Caco-2 (cell line): ENCODE results near the gene LDLRAD4. TPM values are rescaled to one million over a fixed set of nuclear protein-coding genes. Genes with fewer than 3 reads are reported as not detected.

Source experiments
- BruUV-seq: library from RNA; stranded (reverse); fragments of 400-500 nt; replicated peaks from 2 replicates; lab custom pipeline; 2021; lab: Mats Ljungman, UMichigan
- CTCF ChIA-PET: fragments of 300-600 bp; sonication (Branson Sonifier 250); formaldehyde crosslinking; loops from one replicate; lab custom pipeline; 2022; ENCODE audit warnings: antibody characterized with exemption; lab: Charles Lee
- POLR2A ChIA-PET: fragments of 300-600 bp; sonication (Branson Sonifier 250); formaldehyde crosslinking; loops from one replicate; lab custom pipeline; 2022; ENCODE audit warnings: antibody characterized with exemption; lab: Charles Lee
- DNase-seq, 2 experiments: peaks; one replicate each; pipeline versions ENCODE4 v3.0.0 to v3.0.0-alpha.2; 2020 to 2022
- H3K27me3 ChIP-seq: replicated peaks from 2 replicates; pipeline ENCODE4 v1.6.0; 2011; ENCODE audit warnings: low read length; ENCODE audit not compliant: control insufficient read depth, insufficient read depth
- H3K36me3 ChIP-seq: 2 replicates; pipeline ENCODE4 v1.5.1; 2011; ENCODE audit warnings: low read length; ENCODE audit not compliant: control insufficient read depth, insufficient read depth
- H3K4me1 ChIP-seq: fragments of 250-450 bp; sonication (Bioruptor Pico); 2 replicates; pipeline ENCODE4 v1.5.1; 2020; ENCODE audit warnings: mild to moderate bottlenecking
- H3K4me3 ChIP-seq: 2 replicates; pipeline ENCODE4 v1.5.1; 2011; ENCODE audit warnings: low read depth, mild to moderate bottlenecking, control low read depth, low read length
- H3K9me3 ChIP-seq: fragments of 250-450 bp; sonication (Bioruptor Pico); 2 replicates; pipeline ENCODE4 v1.5.1; 2020; ENCODE audit warnings: mild to moderate bottlenecking, moderate library complexity
- H3K27ac Mint-ChIP-seq: one replicate; pipeline ENCODE4 v1.8.0; 2022; ENCODE audit warnings: mixed read lengths; ENCODE audit not compliant: unreplicated experiment
- H3K27me3 Mint-ChIP-seq: one replicate; pipeline ENCODE4 v1.8.0; 2022; ENCODE audit warnings: mixed read lengths; ENCODE audit not compliant: insufficient read depth, unreplicated experiment
- H3K36me3 Mint-ChIP-seq: one replicate; pipeline ENCODE4 v1.8.0; 2022; ENCODE audit warnings: mild to moderate bottlenecking, mixed read lengths; ENCODE audit not compliant: insufficient read depth, unreplicated experiment
- H3K4me1 Mint-ChIP-seq: one replicate; pipeline ENCODE4 v1.8.0; 2022; ENCODE audit warnings: low read depth, mixed read lengths; ENCODE audit not compliant: unreplicated experiment
- H3K4me3 Mint-ChIP-seq: one replicate; pipeline ENCODE4 v1.8.0; 2022; ENCODE audit warnings: mild to moderate bottlenecking, moderate library complexity, mixed read lengths; ENCODE audit not compliant: unreplicated experiment
- H3K9me3 Mint-ChIP-seq: one replicate; pipeline ENCODE4 v1.8.0; 2022; ENCODE audit warnings: mixed read lengths; ENCODE audit not compliant: unreplicated experiment
- CTCF ChIP-seq, 2 experiments: fragments of 200-600 bp in 1 of 2; IDR thresholded peaks; 1 replicate in 1 of 2; 2 replicates in 1 of 2; pipeline versions ENCODE4 v1.5.1 to v1.8.0; 2011 to 2022; ENCODE audit warnings: antibody characterized with exemption in 1 of 2, control low read depth in 1 of 2, inconsistent platforms in 1 of 2, low read depth in 1 of 2, low read length in 1 of 2, mild to moderate bottlenecking in 1 of 2, moderate library complexity in 1 of 2; ENCODE audit not compliant: insufficient read depth in 1 of 2, severe bottlenecking in 1 of 2, unreplicated experiment in 1 of 2
- intact Hi-C: fragments of 100-400 bp; cut with micrococcal nuclease; formaldehyde crosslinking; loops from one replicate; pipeline ENCODE4 v1.10.0; 2022; ENCODE audit not compliant: unreplicated experiment
- total RNA-seq: library from RNA; stranded (reverse); gene quantifications from 2 replicates; pipeline ENCODE4 v1.2.3, GENCODE V29; 2022

LDLRAD4 gene
- total RNA-seq, 1 experiment from 2014 or later, result 1.2 TPM

- TF ChIP-seq CTCF (IDR thresholded peaks at IDR 0.05; ENCODE audit: insufficient read depth in 1 of 2, low read depth in 1 of 2, low read length in 1 of 2, severe bottlenecking in 1 of 2, unreplicated experiment in 1 of 2), result no peak
- ChIA-PET POLR2A (no interaction called here), CTCF (no interaction called here)
- Mint-ChIP-seq H3K9me3 (peaks cover 4% of the 10 kb centered on the region), H3K36me3 (no peaks in the 10 kb centered on the region), H3K27me3 (peaks cover 30% of the 10 kb centered on the region), H3K4me3 (no peak overlapping the region), H3K27ac (no peak overlapping the region), H3K4me1 (no peaks in the 10 kb centered on the region)
- Histone ChIP-seq H3K4me1 (no peaks in the 10 kb centered on the region), H3K27me3 (no peaks in the 10 kb centered on the region), H3K4me3 (no peak overlapping the region), H3K36me3 (no peaks in the 10 kb centered on the region), H3K9me3 (no peaks in the 10 kb centered on the region)
- intact Hi-C loops, result no loop called here
- no TSS peak for BruUV-seq
- no peak for DNase-seq
Observed at GRCh38 chr18:13455960-13456481, 237.5 kb downstream of the LDLRAD4 start.

- no peak for DNase-seq
- intact Hi-C loops, result no loop called here
- Mint-ChIP-seq H3K27ac (no peak overlapping the region), H3K4me1 (no peaks in the 10 kb centered on the region), H3K4me3 (no peak overlapping the region), H3K27me3 (peaks cover 33% of the 10 kb centered on the region), H3K9me3 (peaks cover 10% of the 10 kb centered on the region), H3K36me3 (no peaks in the 10 kb centered on the region)
- CTCF ChIA-PET, result no interaction called here
- H3K4me1 ChIP-seq, result no peaks in the 10 kb centered on the region
- H3K36me3 ChIP-seq, result no peaks in the 10 kb centered on the region
- H3K9me3 ChIP-seq, result no peaks in the 10 kb centered on the region
- POLR2A ChIA-PET, result no interaction called here
- H3K27me3 ChIP-seq, result no peaks in the 10 kb centered on the region
- BruUV-seq, result no TSS peak
- no peak for TF ChIP-seq CTCF (IDR thresholded peaks at IDR 0.05; ENCODE audit: insufficient read depth in 1 of 2, low read depth in 1 of 2, low read length in 1 of 2, severe bottlenecking in 1 of 2, unreplicated experiment in 1 of 2)
- H3K4me3 ChIP-seq, result no peak overlapping the region
Observed at GRCh38 chr18:13456736-13457271, 238.2 kb downstream of the LDLRAD4 start.

- no peak for TF ChIP-seq CTCF (IDR thresholded peaks at IDR 0.05; ENCODE audit: insufficient read depth in 1 of 2, low read depth in 1 of 2, low read length in 1 of 2, severe bottlenecking in 1 of 2, unreplicated experiment in 1 of 2)
- POLR2A ChIA-PET, result no interaction called here
- no peaks in the 10 kb centered on the region for H3K36me3 Mint-ChIP-seq
- H3K4me3 ChIP-seq, result no peak overlapping the region
- DNase-seq, result no peak
- no TSS peak for BruUV-seq
- peaks cover 30% of the 10 kb centered on the region for H3K27me3 Mint-ChIP-seq
- intact Hi-C loops, result no loop called here
- H3K4me1 ChIP-seq, result no peaks in the 10 kb centered on the region
- H3K27ac Mint-ChIP-seq, result no peak overlapping the region
- H3K4me1 Mint-ChIP-seq, result no peaks in the 10 kb centered on the region
- H3K27me3 ChIP-seq, result no peaks in the 10 kb centered on the region
- H3K9me3 Mint-ChIP-seq, result peaks cover 10% of the 10 kb centered on the region
- H3K36me3 ChIP-seq, result no peaks in the 10 kb centered on the region
- CTCF ChIA-PET, result no interaction called here
- H3K9me3 ChIP-seq, result no peaks in the 10 kb centered on the region
- H3K4me3 Mint-ChIP-seq, result no peak overlapping the region
Observed at GRCh38 chr18:13457327-13457726, 238.8 kb downstream of the LDLRAD4 start.
